ENCODE measurements around the gene VTA1. TPM values are rescaled to one million over a fixed set of nuclear protein-coding genes. Genes with fewer than 3 reads are reported as not detected.
"Not testable (repeated sequence)": the region's sequence is repeated elsewhere in the genome, so short reads cannot be mapped to it uniquely, and the experiment has no call there.

Gene VTA1
- total RNA-seq, 1 donor from 2014 or later, result 20.9 TPM

GRCh38 chr6:142187209-142187608, 40.1 kb downstream of the VTA1 start:
- no peaks in the 10 kb centered on the region for H3K4me1 ChIP-seq (ENCODE audit: control insufficient read depth in 3 of 3, insufficient read depth in 3 of 3, low read length in 3 of 3)
- H3K36me3 ChIP-seq (ENCODE audit: control insufficient read depth in 3 of 3, insufficient read depth in 3 of 3, low read length in 3 of 3), result peaks cover 0 to 5% (median 0%) of the 10 kb centered on the region in 3 donors
- H3K9ac ChIP-seq (ENCODE audit: low read depth in 1 of 3, low read length in 3 of 3), result no peak overlapping the region
- H3K9me3 ChIP-seq (ENCODE audit: control insufficient read depth in 3 of 3, low read length in 3 of 3), result no peaks in the 10 kb centered on the region
- no peaks in the 10 kb centered on the region for H3K27me3 ChIP-seq (ENCODE audit: control insufficient read depth in 3 of 3, insufficient read depth in 3 of 3, low read length in 3 of 3)
- H3K4me3 ChIP-seq (ENCODE audit: low read length in 3 of 3), result no peak overlapping the region
- H3K27ac ChIP-seq (ENCODE audit: low read depth, low read length), result no peak overlapping the region

GRCh38 chr6:142188341-142188740, 41.3 kb downstream of the VTA1 start:
- not testable (repeated sequence) for H3K4me1 ChIP-seq (ENCODE audit: control insufficient read depth in 3 of 3, insufficient read depth in 3 of 3, low read length in 3 of 3); H3K4me3 ChIP-seq (ENCODE audit: low read length in 3 of 3); H3K36me3 ChIP-seq (ENCODE audit: control insufficient read depth in 3 of 3, insufficient read depth in 3 of 3, low read length in 3 of 3); H3K27me3 ChIP-seq (ENCODE audit: control insufficient read depth in 3 of 3, insufficient read depth in 3 of 3, low read length in 3 of 3); H3K9ac ChIP-seq (ENCODE audit: low read depth in 1 of 3, low read length in 3 of 3); H3K9me3 ChIP-seq (ENCODE audit: control insufficient read depth in 3 of 3, low read length in 3 of 3); H3K27ac ChIP-seq (ENCODE audit: low read depth, low read length)

- Histone ChIP-seq H3K36me3 (ENCODE audit: control insufficient read depth in 3 of 3, insufficient read depth in 3 of 3, low read length in 3 of 3) (peaks cover 0 to 5% (median 0%) of the 10 kb centered on the region in 3 donors), H3K9me3 (ENCODE audit: control insufficient read depth in 3 of 3, low read length in 3 of 3) (no peaks in the 10 kb centered on the region), H3K27me3 (ENCODE audit: control insufficient read depth in 3 of 3, insufficient read depth in 3 of 3, low read length in 3 of 3) (no peaks in the 10 kb centered on the region), H3K27ac (ENCODE audit: low read depth, low read length) (no peak overlapping the region), H3K4me3 (ENCODE audit: low read length in 3 of 3) (no peak overlapping the region), H3K9ac (ENCODE audit: low read depth in 1 of 3, low read length in 3 of 3) (no peak overlapping the region), H3K4me1 (ENCODE audit: control insufficient read depth in 3 of 3, insufficient read depth in 3 of 3, low read length in 3 of 3) (no peaks in the 10 kb centered on the region)
Observed at GRCh38 chr6:142189057-142189456, 42.0 kb downstream of the VTA1 start.

GRCh38 chr6:142192343-142192742, 45.3 kb downstream of the VTA1 start:
- no peak overlapping the region for H3K27ac ChIP-seq (ENCODE audit: low read depth, low read length)
- no peaks in the 10 kb centered on the region for H3K4me1 ChIP-seq (ENCODE audit: control insufficient read depth in 3 of 3, insufficient read depth in 3 of 3, low read length in 3 of 3)
- H3K9ac ChIP-seq (ENCODE audit: low read depth in 1 of 3, low read length in 3 of 3), result no peak overlapping the region
- no peak overlapping the region for H3K4me3 ChIP-seq (ENCODE audit: low read length in 3 of 3)
- no peaks in the 10 kb centered on the region for H3K9me3 ChIP-seq (ENCODE audit: control insufficient read depth in 3 of 3, low read length in 3 of 3)
- H3K36me3 ChIP-seq (ENCODE audit: control insufficient read depth in 3 of 3, insufficient read depth in 3 of 3, low read length in 3 of 3), result peaks cover 0 to 5% (median 0%) of the 10 kb centered on the region in 3 donors
- H3K27me3 ChIP-seq (ENCODE audit: control insufficient read depth in 3 of 3, insufficient read depth in 3 of 3, low read length in 3 of 3), result no peaks in the 10 kb centered on the region

- no peak overlapping the region for H3K27ac ChIP-seq (ENCODE audit: low read depth, low read length)
- H3K4me1 ChIP-seq (ENCODE audit: control insufficient read depth in 3 of 3, insufficient read depth in 3 of 3, low read length in 3 of 3), result no peaks in the 10 kb centered on the region
- H3K9ac ChIP-seq (ENCODE audit: low read depth in 1 of 3, low read length in 3 of 3), result no peak overlapping the region
- no peak overlapping the region for H3K4me3 ChIP-seq (ENCODE audit: low read length in 3 of 3)
- H3K9me3 ChIP-seq (ENCODE audit: control insufficient read depth in 3 of 3, low read length in 3 of 3), result no peaks in the 10 kb centered on the region
- no peaks in the 10 kb centered on the region for H3K27me3 ChIP-seq (ENCODE audit: control insufficient read depth in 3 of 3, insufficient read depth in 3 of 3, low read length in 3 of 3)
- H3K36me3 ChIP-seq (ENCODE audit: control insufficient read depth in 3 of 3, insufficient read depth in 3 of 3, low read length in 3 of 3), result peaks cover 0 to 8% (median 4%) of the 10 kb centered on the region in 3 donors
Observed at GRCh38 chr6:142193621-142194020, 46.6 kb downstream of the VTA1 start.

- H3K9ac ChIP-seq (ENCODE audit: low read depth in 1 of 3, low read length in 3 of 3), result no peak overlapping the region
- no peaks in the 10 kb centered on the region for H3K4me1 ChIP-seq (ENCODE audit: control insufficient read depth in 3 of 3, insufficient read depth in 3 of 3, low read length in 3 of 3)
- H3K9me3 ChIP-seq (ENCODE audit: control insufficient read depth in 3 of 3, low read length in 3 of 3), result no peaks in the 10 kb centered on the region
- H3K36me3 ChIP-seq (ENCODE audit: control insufficient read depth in 3 of 3, insufficient read depth in 3 of 3, low read length in 3 of 3), result peaks cover 0 to 9% (median 8%) of the 10 kb centered on the region in 3 donors
- no peak overlapping the region for H3K4me3 ChIP-seq (ENCODE audit: low read length in 3 of 3)
- no peak overlapping the region for H3K27ac ChIP-seq (ENCODE audit: low read depth, low read length)
- H3K27me3 ChIP-seq (ENCODE audit: control insufficient read depth in 3 of 3, insufficient read depth in 3 of 3, low read length in 3 of 3), result no peaks in the 10 kb centered on the region
Observed at GRCh38 chr6:142195862-142196541, 48.9 kb downstream of the VTA1 start.

- H3K36me3 ChIP-seq (ENCODE audit: control insufficient read depth in 3 of 3, insufficient read depth in 3 of 3, low read length in 3 of 3), result peaks cover 0 to 12% (median 9%) of the 10 kb centered on the region in 3 donors
- no peak overlapping the region for H3K27ac ChIP-seq (ENCODE audit: low read depth, low read length)
- no peak overlapping the region for H3K9ac ChIP-seq (ENCODE audit: low read depth in 1 of 3, low read length in 3 of 3)
Observed at GRCh38 chr6:142200846-142201628, 54.0 kb downstream of the VTA1 start.

GRCh38 chr6:142207265-142207877, 60.3 kb downstream of the VTA1 start:
- Histone ChIP-seq H3K4me3 (ENCODE audit: low read length in 3 of 3) (no peak overlapping the region), H3K9me3 (ENCODE audit: control insufficient read depth in 3 of 3, low read length in 3 of 3) (no peaks in the 10 kb centered on the region), H3K27ac (ENCODE audit: low read depth, low read length) (no peak overlapping the region), H3K27me3 (ENCODE audit: control insufficient read depth in 3 of 3, insufficient read depth in 3 of 3, low read length in 3 of 3) (no peaks in the 10 kb centered on the region), H3K9ac (ENCODE audit: low read depth in 1 of 3, low read length in 3 of 3) (no peak overlapping the region), H3K36me3 (ENCODE audit: control insufficient read depth in 3 of 3, insufficient read depth in 3 of 3, low read length in 3 of 3) (peaks cover 3 to 16% (median 3%) of the 10 kb centered on the region in 3 donors), H3K4me1 (ENCODE audit: control insufficient read depth in 3 of 3, insufficient read depth in 3 of 3, low read length in 3 of 3) (no peaks in the 10 kb centered on the region)

More at GRCh38 chr6:142200846-142201628, 54.0 kb downstream of the VTA1 start:
- Histone ChIP-seq H3K4me3 (ENCODE audit: low read length in 3 of 3) (no peak overlapping the region), H3K4me1 (ENCODE audit: control insufficient read depth in 3 of 3, insufficient read depth in 3 of 3, low read length in 3 of 3) (no peaks in the 10 kb centered on the region), H3K27me3 (ENCODE audit: control insufficient read depth in 3 of 3, insufficient read depth in 3 of 3, low read length in 3 of 3) (no peaks in the 10 kb centered on the region), H3K9me3 (ENCODE audit: control insufficient read depth in 3 of 3, low read length in 3 of 3) (no peaks in the 10 kb centered on the region)

GRCh38 chr6:142210606-142211005, 63.5 kb downstream of the VTA1 start:
- no peak overlapping the region for H3K4me3 ChIP-seq (ENCODE audit: low read length in 3 of 3)
- H3K9me3 ChIP-seq (ENCODE audit: control insufficient read depth in 3 of 3, low read length in 3 of 3), result no peaks in the 10 kb centered on the region
- no peaks in the 10 kb centered on the region for H3K4me1 ChIP-seq (ENCODE audit: control insufficient read depth in 3 of 3, insufficient read depth in 3 of 3, low read length in 3 of 3)
- no peaks in the 10 kb centered on the region for H3K27me3 ChIP-seq (ENCODE audit: control insufficient read depth in 3 of 3, insufficient read depth in 3 of 3, low read length in 3 of 3)
- no peak overlapping the region for H3K9ac ChIP-seq (ENCODE audit: low read depth in 1 of 3, low read length in 3 of 3)
- H3K36me3 ChIP-seq (ENCODE audit: control insufficient read depth in 3 of 3, insufficient read depth in 3 of 3, low read length in 3 of 3), result peaks cover 9 to 28% (median 17%) of the 10 kb centered on the region in 3 donors
- H3K27ac ChIP-seq (ENCODE audit: low read depth, low read length), result no peak overlapping the region

- Histone ChIP-seq H3K27me3 (ENCODE audit: control insufficient read depth in 3 of 3, insufficient read depth in 3 of 3, low read length in 3 of 3) (no peaks in the 10 kb centered on the region), H3K4me1 (ENCODE audit: control insufficient read depth in 3 of 3, insufficient read depth in 3 of 3, low read length in 3 of 3) (no peaks in the 10 kb centered on the region), H3K36me3 (ENCODE audit: control insufficient read depth in 3 of 3, insufficient read depth in 3 of 3, low read length in 3 of 3) (peaks cover 9 to 22% (median 18%) of the 10 kb centered on the region in 3 donors), H3K9ac (ENCODE audit: low read depth in 1 of 3, low read length in 3 of 3) (no peak overlapping the region), H3K9me3 (ENCODE audit: control insufficient read depth in 3 of 3, low read length in 3 of 3) (no peaks in the 10 kb centered on the region), H3K27ac (ENCODE audit: low read depth, low read length) (no peak overlapping the region), H3K4me3 (ENCODE audit: low read length in 3 of 3) (no peak overlapping the region)
Observed at GRCh38 chr6:142213402-142213801, 66.3 kb downstream of the VTA1 start.
